DOHH2 (cell line): Measurements from ENCODE around the gene PLA2G4E.

Experiments
- H3F3A ChIP-seq: fragments of 200-600 bp; sonication (generic), shearing (Covaris generic); 2 replicates; pipeline ENCODE4 v1.6.0; 2016; ENCODE audit warnings: antibody characterized with exemption, mild to moderate bottlenecking; ENCODE audit not compliant: control insufficient read depth, insufficient read depth
- H3K27ac ChIP-seq: fragments of 200-600 bp; sonication (generic); 2 replicates; pipeline ENCODE4 v1.5.1; 2014; ENCODE audit warnings: low read depth, mild to moderate bottlenecking, low read length, moderate library complexity
- H3K27me3 ChIP-seq: fragments of 200-600 bp; sonication (generic); 2 replicates; pipeline ENCODE4 v1.6.1; 2014; ENCODE audit warnings: mild to moderate bottlenecking, low read length, mixed read lengths; ENCODE audit not compliant: control insufficient read depth
- H3K36me3 ChIP-seq: fragments of 200-600 bp; sonication (generic); 2 replicates; pipeline ENCODE4 v1.6.1; 2014; ENCODE audit warnings: mild to moderate bottlenecking, low read length, moderate library complexity, mixed read lengths; ENCODE audit not compliant: control insufficient read depth
- H3K4me1 ChIP-seq: fragments of 200-600 bp; sonication (generic); 2 replicates; pipeline ENCODE4 v1.6.1; 2014; ENCODE audit warnings: mild to moderate bottlenecking, low read length, mixed read lengths; ENCODE audit not compliant: control insufficient read depth
- H3K4me2 ChIP-seq: fragments of 200-600 bp; sonication (generic); 2 replicates; pipeline ENCODE4 v1.6.0; 2014; ENCODE audit warnings: mild to moderate bottlenecking, low read length, moderate library complexity
- H3K4me3 ChIP-seq: fragments of 200-600 bp; sonication (generic); 2 replicates; pipeline ENCODE4 v1.5.1; 2014; ENCODE audit warnings: mild to moderate bottlenecking, low read length, mixed read lengths
- H3K79me2 ChIP-seq: fragments of 200-600 bp; sonication (generic); 2 replicates; pipeline ENCODE4 v1.6.1; 2014; ENCODE audit warnings: mild to moderate bottlenecking, low read length, mixed read lengths; ENCODE audit not compliant: control insufficient read depth
- H3K9me2 ChIP-seq: fragments of 200-600 bp; sonication (generic); replicated peaks from 2 replicates; pipeline ENCODE4 v1.6.1; 2014; ENCODE audit warnings: mild to moderate bottlenecking, low read length, mixed read lengths; ENCODE audit not compliant: control insufficient read depth
- H3K9me3 ChIP-seq: fragments of 200-600 bp; sonication (generic); 2 replicates; pipeline ENCODE4 v1.6.1; 2014; ENCODE audit warnings: antibody characterized with exemption, low read length, mixed read lengths; ENCODE audit not compliant: control insufficient read depth, insufficient read depth
- H4K20me1 ChIP-seq: fragments of 200-600 bp; sonication (generic); 2 replicates; pipeline ENCODE4 v1.6.0; 2014; ENCODE audit warnings: low read depth, mild to moderate bottlenecking, antibody characterized with exemption, low read length, moderate library complexity; ENCODE audit not compliant: control insufficient read depth, insufficient read depth
- CTCF ChIP-seq: fragments of 200-600 bp; sonication (generic); IDR thresholded peaks from one replicate; pipeline ENCODE4 v1.5.1; 2014; ENCODE audit warnings: antibody characterized with exemption, mild to moderate bottlenecking, low read depth, low read length; ENCODE audit not compliant: poor library complexity, severe bottlenecking
- EZH2phosphoT487 ChIP-seq: fragments of 200-600 bp; sonication (generic); IDR thresholded peaks from 2 replicates; pipeline ENCODE4 v1.6.1; 2017; ENCODE audit warnings: borderline replicate concordance, mild to moderate bottlenecking, antibody characterized with exemption, low read length, moderate library complexity, mixed read lengths

The PLA2G4E gene

GRCh38 chr15:42033214-42033873 lies 12.5 kb upstream of the PLA2G4E start:
- Histone ChIP-seq H3K9me2 (no peaks in the 10 kb centered on the region), H4K20me1 (no peaks in the 10 kb centered on the region), H3K79me2 (no peaks in the 10 kb centered on the region), H3K36me3 (no peaks in the 10 kb centered on the region), H3K4me1 (peaks cover 27% of the 10 kb centered on the region), H3K9me3 (peaks cover 5% of the 10 kb centered on the region), H3K4me3 (no peak overlapping the region), H3K27ac (no peak overlapping the region), H3K27me3 (no peaks in the 10 kb centered on the region), H3F3A (no peaks in the 10 kb centered on the region), H3K4me2 (no peak overlapping the region)
- TF ChIP-seq CTCF = no peak
- TF ChIP-seq EZH2phosphoT487 = no peak

GRCh38 chr15:42032376-42033213 lies 11.8 kb upstream of the PLA2G4E start:
- TF ChIP-seq CTCF (no peak), EZH2phosphoT487 (no peak)
- no peaks in the 10 kb centered on the region for H3K79me2 ChIP-seq
- H3K27ac ChIP-seq = no peak overlapping the region
- H3K9me2 ChIP-seq = no peaks in the 10 kb centered on the region
- H3K27me3 ChIP-seq = 0 out of 2 replicates have a peak, but pooled peaks cover 3% of the 10 kb centered on the region
- H3K36me3 ChIP-seq = no peaks in the 10 kb centered on the region
- peaks cover 5% of the 10 kb centered on the region for H3K9me3 ChIP-seq
- H3F3A ChIP-seq = no peaks in the 10 kb centered on the region
- no peak overlapping the region for H3K4me3 ChIP-seq
- no peak overlapping the region for H3K4me2 ChIP-seq
- H3K4me1 ChIP-seq = peaks cover 27% of the 10 kb centered on the region
- no peaks in the 10 kb centered on the region for H4K20me1 ChIP-seq

- H4K20me1 ChIP-seq = no peaks in the 10 kb centered on the region
Measured at GRCh38 chr15:42031198-42031915, 10.5 kb upstream of the PLA2G4E start.

More at GRCh38 chr15:42031198-42031915, 10.5 kb upstream of the PLA2G4E start:
- no peaks in the 10 kb centered on the region for H3K9me2 ChIP-seq
- H3K27me3 ChIP-seq = peaks cover 10% of the 10 kb centered on the region
- no peaks in the 10 kb centered on the region for H3K79me2 ChIP-seq
- no peak overlapping the region for H3K4me2 ChIP-seq
- no peak overlapping the region for H3K27ac ChIP-seq
- no peaks in the 10 kb centered on the region for H3K36me3 ChIP-seq
- H3K4me3 ChIP-seq = no peak overlapping the region
- H3F3A ChIP-seq = no peaks in the 10 kb centered on the region
- peaks cover 26% of the 10 kb centered on the region for H3K4me1 ChIP-seq
- TF ChIP-seq EZH2phosphoT487 (no peak), CTCF (no peak)
- peaks cover 5% of the 10 kb centered on the region for H3K9me3 ChIP-seq
